Activated T-cell treated with anti-CD3 and anti-CD28 coated beads for 24 hours (primary cell): ENCODE results near the gene S100A6.
"Not testable (repeated sequence)": the region's sequence is repeated elsewhere in the genome, so short reads cannot be mapped to it uniquely, and the experiment has no call there.

Experiments
- DNase-seq: peaks from one replicate; pipeline ENCODE4 v3.0.0-alpha.2; 2020; ENCODE audit warnings: low read depth

The S100A6 gene

GRCh38 chr1:153535242-153536011 is at the start of gene S100A6:
Gene S100A6, minus strand, starts transcription at chr1:153535991. Its CDS starts 652 bp downstream, at chr1:153535339.
- DNase-seq, result no peak

GRCh38 chr1:153585006-153585405 is 49.2 kb upstream of the S100A6 start:
- DNase-seq, result no peak

GRCh38 chr1:153583976-153584375 is 48.2 kb upstream of the S100A6 start:
- no peak for DNase-seq

GRCh38 chr1:153583514-153583913 is 47.7 kb upstream of the S100A6 start:
- not testable (repeated sequence) for DNase-seq

GRCh38 chr1:153582836-153583235 is 47.0 kb upstream of the S100A6 start:
- DNase-seq, result not testable (repeated sequence)

GRCh38 chr1:153578936-153579335 is 43.1 kb upstream of the S100A6 start:
- no peak for DNase-seq

- no peak for DNase-seq
These were observed 42.7 kb upstream of the S100A6 start for GRCh38 chr1:153578490-153578889.

- DNase-seq, result no peak
These were observed 41.8 kb upstream of the S100A6 start for GRCh38 chr1:153577624-153578051.

GRCh38 chr1:153577138-153577537 is 41.3 kb upstream of the S100A6 start:
- no peak for DNase-seq

GRCh38 chr1:153575497-153575896 is 39.7 kb upstream of the S100A6 start:
- not testable (repeated sequence) for DNase-seq

- not testable (repeated sequence) for DNase-seq
These were observed 39.3 kb upstream of the S100A6 start for GRCh38 chr1:153575081-153575491.

- DNase-seq, result no peak
These were observed 37.6 kb upstream of the S100A6 start for GRCh38 chr1:153573351-153573750.

- peak; percentile 43 for DNase-seq
These were observed 36.8 kb upstream of the S100A6 start for GRCh38 chr1:153572569-153573015.

- DNase-seq, result no peak
These were observed 35.9 kb upstream of the S100A6 start for GRCh38 chr1:153571706-153572105.

GRCh38 chr1:153570874-153571273 is 35.1 kb upstream of the S100A6 start:
- DNase-seq, result no peak

- no peak for DNase-seq
These were observed 33.7 kb upstream of the S100A6 start for GRCh38 chr1:153569465-153569864.

- DNase-seq, result peak; percentile 80
These were observed 32.7 kb upstream of the S100A6 start for GRCh38 chr1:153568367-153569099.

GRCh38 chr1:153567621-153568366 is 32.0 kb upstream of the S100A6 start:
- peak; percentile 17 for DNase-seq

- peak; percentile 83 for DNase-seq
These were observed 30.9 kb upstream of the S100A6 start for GRCh38 chr1:153566414-153567371.

GRCh38 chr1:153565529-153566374 is 30.0 kb upstream of the S100A6 start, which contains the start of gene S100A2:
Gene S100A2, minus strand, starts transcription at chr1:153565844. Its CDS starts 1,967 bp downstream, at chr1:153563877.
- DNase-seq, result peak; percentile 49
